Stimulated activated CD4-positive, alpha-beta T cell treated with anti-CD3 and anti-CD28 coated beads, Interleukin-1b, Interleukin-23, amount 100 ng/mL, for 1 hour (primary cell): ENCODE results near the gene TNFSF15.

Source experiments
- DNase-seq, 2 donors: peaks; one replicate each; pipeline ENCODE4 v3.0.0-alpha.2; 2020; ENCODE audit warnings: low read depth in 2 of 2

Gene TNFSF15

GRCh38 chr9:114805670-114806525 lies at the start of gene TNFSF15:
Gene TNFSF15 (minus strand): TSS chr9:114806039. CDS start chr9:114806012, 27 bp downstream.
- DNase-seq: no peak

- DNase-seq: no peak
These were observed 49.6 kb upstream of the TNFSF15 start for GRCh38 chr9:114855488-114855887.

GRCh38 chr9:114854736-114855355 lies 49.0 kb upstream of the TNFSF15 start:
- no peak for DNase-seq

GRCh38 chr9:114853071-114853855 lies 47.4 kb upstream of the TNFSF15 start:
- no peak for DNase-seq

- no peak for DNase-seq
These were observed 46.3 kb upstream of the TNFSF15 start for GRCh38 chr9:114852050-114852594.

GRCh38 chr9:114851306-114851705 lies 45.5 kb upstream of the TNFSF15 start:
- no peak for DNase-seq

- no peak for DNase-seq
These were observed 45.0 kb upstream of the TNFSF15 start for GRCh38 chr9:114850871-114851270.

- no peak for DNase-seq
These were observed 43.6 kb upstream of the TNFSF15 start for GRCh38 chr9:114849450-114849849.

GRCh38 chr9:114847492-114848417 lies 41.9 kb upstream of the TNFSF15 start:
- no peak for DNase-seq

- DNase-seq: no peak
These were observed 39.5 kb upstream of the TNFSF15 start for GRCh38 chr9:114845373-114845772.

- no peak for DNase-seq
These were observed 38.9 kb upstream of the TNFSF15 start for GRCh38 chr9:114844766-114845165.

- no peak for DNase-seq
These were observed 32.1 kb upstream of the TNFSF15 start for GRCh38 chr9:114837923-114838322.

- no peak for DNase-seq
These were observed 30.9 kb upstream of the TNFSF15 start for GRCh38 chr9:114836769-114837168.

- no peak for DNase-seq
These were observed 28.5 kb upstream of the TNFSF15 start for GRCh38 chr9:114834386-114834785.

- no peak for DNase-seq
These were observed 24.7 kb upstream of the TNFSF15 start for GRCh38 chr9:114830546-114830945.

GRCh38 chr9:114829574-114830440 lies 24.0 kb upstream of the TNFSF15 start:
- no peak for DNase-seq

GRCh38 chr9:114828303-114828650 lies 22.4 kb upstream of the TNFSF15 start:
- DNase-seq: no peak

GRCh38 chr9:114827641-114828302 lies 21.9 kb upstream of the TNFSF15 start:
- no peak for DNase-seq

GRCh38 chr9:114826431-114826830 lies 20.6 kb upstream of the TNFSF15 start:
- no peak for DNase-seq
